ENCODE measurements around the gene MYH3.
"Not testable (repeated sequence)": the region's sequence is repeated elsewhere in the genome, so short reads cannot be mapped to it uniquely, and the experiment has no call there.

MYH3 gene

GRCh38 chr17:10657148-10657547 lies at the start of gene MYH3:
Gene MYH3 (minus strand): TSS chr17:10657309. CDS start chr17:10655064, 2,245 bp downstream.
- no peak for DNase-seq

- no peak for DNase-seq
These were observed 48.6 kb upstream of the MYH3 start for GRCh38 chr17:10705727-10706126.

DNA sequence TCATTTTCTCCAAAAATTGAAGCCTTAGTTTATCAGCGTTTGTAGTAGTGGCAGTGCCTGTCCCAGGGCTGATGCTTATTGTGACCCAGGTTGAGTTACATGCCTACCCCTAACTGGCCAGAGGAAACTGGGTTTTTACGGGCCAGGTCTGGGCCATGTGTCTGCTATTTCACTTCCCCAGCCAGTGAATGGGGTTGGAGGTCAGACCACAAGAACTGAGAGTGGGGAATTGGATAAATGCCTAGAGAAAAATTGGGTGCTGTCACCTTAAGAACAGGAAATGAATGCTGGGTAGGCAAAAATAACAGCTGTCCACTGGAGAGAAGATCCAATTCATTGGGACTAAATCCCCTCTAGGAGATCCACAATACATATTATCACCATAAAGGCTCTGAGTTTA lies 45.5 kb upstream of the MYH3 start:
- no peak for DNase-seq

DNA sequence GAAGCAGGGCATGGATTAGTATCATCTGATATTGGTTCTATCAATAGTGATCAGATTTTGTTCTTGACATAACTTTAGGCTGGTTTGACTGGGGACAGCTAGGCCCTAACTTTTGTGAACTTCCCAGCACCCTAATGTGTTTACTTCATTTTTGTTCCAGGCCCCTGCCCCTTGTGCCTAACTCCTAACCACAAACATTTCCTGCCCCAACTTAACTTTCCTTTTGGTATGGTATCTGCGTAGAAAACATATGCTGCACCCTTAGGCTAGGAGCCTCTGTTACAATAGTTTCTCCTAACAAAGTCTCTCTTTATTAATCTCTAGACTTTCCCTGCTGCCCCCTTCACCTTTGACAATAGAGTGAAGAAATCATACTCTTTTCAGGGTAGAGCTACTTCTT lies 42.7 kb upstream of the MYH3 start:
- DNase-seq, result no peak

DNA sequence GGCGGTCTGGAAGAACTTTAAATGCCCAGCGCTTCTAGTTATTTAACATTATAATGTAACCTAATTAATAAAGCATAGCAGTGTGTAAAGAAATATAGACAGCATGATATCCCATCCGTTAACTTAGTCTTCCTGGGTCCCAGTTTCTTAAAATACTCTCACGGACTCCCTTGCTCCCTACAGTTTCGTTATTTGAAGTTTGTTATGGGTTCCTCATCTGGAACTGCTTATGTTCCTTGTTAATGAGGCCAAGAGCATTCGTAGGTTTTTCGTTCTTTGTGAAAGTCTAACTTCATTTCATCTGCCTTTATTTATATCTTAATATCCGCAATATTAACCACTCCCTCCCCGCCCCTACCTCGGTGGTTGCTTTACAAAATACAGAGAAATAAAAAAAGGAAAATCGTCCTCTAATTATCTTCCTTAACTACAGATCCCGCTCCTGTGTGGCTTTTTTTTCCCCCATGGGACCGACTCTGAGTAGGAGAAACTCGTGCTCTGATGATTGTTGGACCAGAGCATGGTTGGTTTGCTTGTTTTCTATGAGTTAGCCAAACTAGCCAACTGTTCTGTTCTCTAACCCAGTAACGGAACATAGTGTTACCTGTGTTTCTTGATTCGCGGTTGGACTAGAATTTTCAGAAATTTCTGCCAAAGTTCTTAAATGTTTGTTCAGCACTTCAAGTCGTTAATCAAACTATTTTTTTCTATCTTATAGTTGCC lies 41.1 kb upstream of the MYH3 start:
- DNase-seq, result no peak

- DNase-seq, result peak; percentile 92
These were observed 40.3 kb upstream of the MYH3 start, which contains the start of the genes ADPRM and SCO1 for GRCh38 chr17:10697092-10698081. Gene ADPRM (plus strand): TSS chr17:10697594. CDS start chr17:10704927, 7,333 bp downstream. Gene SCO1 (minus strand): TSS chr17:10697533. CDS start chr17:10697507, 26 bp downstream.

DNA sequence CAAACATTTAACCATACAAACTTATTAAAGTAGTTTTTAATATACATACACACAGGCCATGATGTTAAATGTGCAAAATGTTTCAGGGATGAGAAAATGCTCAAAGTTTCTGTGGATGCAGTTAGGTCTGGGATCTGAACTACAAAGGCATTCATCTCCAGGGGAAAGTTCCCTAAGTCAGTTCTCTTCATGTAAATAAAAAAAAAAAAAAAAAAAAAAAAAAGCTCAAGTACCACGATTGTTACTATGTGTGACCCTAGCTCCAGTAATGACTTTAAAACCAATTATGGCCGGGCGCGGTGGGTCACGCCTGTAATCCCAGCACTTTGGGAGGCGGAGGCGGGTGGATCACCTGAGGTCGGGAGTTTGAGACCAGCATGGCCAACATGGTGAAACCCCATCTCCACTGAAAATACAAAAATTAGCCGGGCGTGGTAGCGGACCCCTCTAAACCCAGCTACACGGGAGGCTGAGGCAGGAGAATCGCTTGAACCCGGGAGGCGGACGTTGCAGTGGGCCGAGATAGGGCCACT lies 38.8 kb upstream of the MYH3 start:
- not testable (repeated sequence) for DNase-seq

DNA sequence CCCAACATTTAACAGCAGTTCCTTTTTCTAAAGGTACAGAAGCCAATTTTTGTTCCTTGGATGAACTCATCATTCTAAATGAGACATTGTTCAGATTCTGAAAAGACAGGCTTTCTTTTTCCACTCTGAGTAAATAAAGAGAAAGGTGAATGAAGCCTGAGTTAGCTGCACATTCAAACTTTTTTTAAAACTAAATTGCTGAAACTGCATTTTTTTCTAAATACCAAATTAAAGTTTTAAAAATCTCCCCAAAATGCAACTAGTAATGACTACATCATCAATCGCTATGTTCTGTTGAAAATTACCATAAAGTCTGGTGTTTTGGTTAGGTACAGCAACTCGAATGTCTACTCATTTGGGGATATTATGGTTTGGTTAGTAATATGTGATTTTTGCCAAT lies 30.4 kb upstream of the MYH3 start:
- no peak for DNase-seq

DNA sequence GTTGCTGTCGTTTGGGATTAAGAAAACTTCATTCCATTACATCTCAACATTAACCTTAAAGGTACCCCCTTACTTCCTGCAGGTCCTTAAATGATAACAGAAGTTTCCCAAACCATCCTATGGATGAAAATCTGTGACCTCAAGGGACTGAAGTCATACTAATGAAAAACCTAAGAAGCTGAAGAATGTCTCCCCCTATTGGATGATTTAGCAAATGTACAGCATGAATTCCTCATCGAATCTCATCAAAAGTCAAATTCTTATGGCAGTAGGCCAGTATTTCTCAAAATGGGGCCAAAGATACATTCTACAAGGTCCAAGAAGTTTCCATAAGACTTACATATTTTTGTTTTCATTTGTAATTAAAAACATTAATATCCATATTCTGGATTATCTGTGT lies 26.7 kb upstream of the MYH3 start:
- no peak for DNase-seq

- no peak for DNase-seq
These were observed 24.8 kb upstream of the MYH3 start for GRCh38 chr17:10681866-10682446.

DNA sequence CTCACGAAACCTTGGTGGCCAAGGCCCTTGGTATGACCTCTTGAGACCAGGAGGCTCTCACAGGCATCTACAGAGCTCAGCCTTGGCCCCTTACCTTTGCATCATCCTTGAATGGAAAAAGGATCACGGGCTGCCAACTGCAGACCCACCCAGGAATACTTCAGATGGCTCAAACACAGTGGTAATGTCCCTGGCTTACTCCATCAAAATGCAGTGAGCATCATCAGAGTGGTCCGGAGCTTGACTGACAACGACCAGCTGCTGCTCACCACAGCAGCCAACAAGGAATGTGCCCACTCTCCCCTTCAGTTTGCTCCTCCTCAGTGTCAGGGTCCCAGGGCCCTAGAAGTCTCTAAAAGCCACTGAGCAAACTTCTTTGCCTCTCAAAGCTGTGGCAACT lies 17.6 kb upstream of the MYH3 start:
- no peak for DNase-seq

DNA sequence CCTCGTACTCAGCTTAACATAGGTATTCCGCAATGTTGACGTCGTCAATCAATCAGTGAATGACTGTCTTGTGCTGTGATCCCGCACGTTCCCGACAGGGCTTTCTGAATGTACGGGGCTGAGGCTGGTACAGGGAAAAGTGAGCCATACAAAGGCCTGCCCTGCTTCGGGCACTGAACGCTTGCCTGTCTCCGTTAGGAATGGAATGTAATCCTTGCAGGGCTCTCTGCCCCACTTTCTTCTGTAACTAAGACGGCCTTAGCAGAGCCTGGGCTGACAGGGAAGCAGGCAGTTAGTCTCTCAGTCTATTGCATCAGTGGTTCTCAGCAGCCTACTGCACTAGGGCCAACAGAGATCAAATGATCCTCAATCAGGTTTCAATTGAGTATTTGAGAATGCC lies 16.2 kb upstream of the MYH3 start:
- DNase-seq, result no peak

DNA sequence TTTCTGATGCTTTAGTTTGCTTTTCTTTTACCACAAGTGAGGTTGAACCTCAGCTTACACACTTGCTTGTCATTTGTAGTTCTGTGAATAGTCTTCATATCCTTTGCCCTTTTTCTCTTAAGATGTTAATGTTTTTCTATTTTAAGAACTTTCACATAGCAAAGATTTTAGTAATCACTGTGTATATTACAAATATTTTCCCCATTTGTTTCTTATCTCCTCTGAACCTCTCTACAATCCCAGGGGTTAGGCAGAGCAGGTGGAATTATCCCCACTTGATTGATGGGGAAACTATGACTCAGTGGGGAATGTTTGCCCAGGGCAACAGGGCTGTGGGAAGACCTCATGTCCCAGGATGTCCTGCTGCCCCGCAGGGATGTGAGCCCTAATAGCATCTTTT lies 11.7 kb upstream of the MYH3 start:
- no peak for DNase-seq

- no peak for DNase-seq
These were observed 9.8 kb upstream of the MYH3 start for GRCh38 chr17:10666906-10667305.

DNA sequence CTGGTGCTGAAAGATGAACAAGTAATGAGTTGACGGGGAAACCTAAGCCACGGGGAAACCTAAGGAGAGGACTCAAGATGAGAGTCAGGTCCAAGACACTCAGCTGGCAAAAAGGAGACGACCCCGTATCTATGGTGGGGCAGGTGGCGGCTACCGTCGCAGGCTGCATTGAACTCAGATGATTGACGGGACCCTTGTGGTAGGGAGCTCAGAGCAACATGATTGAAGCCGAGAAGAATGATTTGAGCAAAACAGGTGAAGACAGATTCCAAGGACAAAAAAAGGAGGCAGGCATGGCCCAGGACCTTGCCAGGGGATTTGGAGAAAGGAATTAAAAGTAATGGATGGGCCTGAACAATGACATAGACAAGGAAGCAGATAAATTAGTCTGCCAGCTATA lies 7.5 kb upstream of the MYH3 start:
- DNase-seq, result no peak

GRCh38 chr17:10663231-10663630 lies 6.1 kb upstream of the MYH3 start:
- no peak for DNase-seq

- no peak for DNase-seq
These were observed 4.3 kb upstream of the MYH3 start for GRCh38 chr17:10661437-10661836.

DNA sequence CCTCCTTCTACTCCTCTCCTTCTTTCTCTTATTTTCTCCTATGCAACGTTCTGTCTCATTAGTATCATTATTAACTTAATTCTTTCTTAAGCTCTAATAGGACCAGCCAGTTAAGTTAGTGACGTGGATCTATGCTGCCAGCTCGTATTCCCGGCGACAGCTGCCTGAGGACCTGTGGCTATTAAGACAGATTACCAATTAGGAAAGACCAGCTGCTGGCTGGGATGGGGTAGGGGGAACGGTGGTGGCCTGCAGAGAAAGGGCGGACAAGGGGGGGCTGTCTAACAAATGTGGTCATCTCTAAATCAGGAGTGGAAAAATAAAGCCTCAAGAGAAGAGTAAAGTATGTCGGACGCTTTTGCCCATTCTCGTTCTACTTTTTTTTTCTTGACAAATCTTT lies 770 bp upstream of the MYH3 start:
- no peak for DNase-seq

GRCh38 chr17:10653987-10654386 lies 3.1 kb downstream of the MYH3 start:
- no peak for DNase-seq

GRCh38 chr17:10652984-10653659 lies 4.0 kb downstream of the MYH3 start:
- no peak for DNase-seq

DNA sequence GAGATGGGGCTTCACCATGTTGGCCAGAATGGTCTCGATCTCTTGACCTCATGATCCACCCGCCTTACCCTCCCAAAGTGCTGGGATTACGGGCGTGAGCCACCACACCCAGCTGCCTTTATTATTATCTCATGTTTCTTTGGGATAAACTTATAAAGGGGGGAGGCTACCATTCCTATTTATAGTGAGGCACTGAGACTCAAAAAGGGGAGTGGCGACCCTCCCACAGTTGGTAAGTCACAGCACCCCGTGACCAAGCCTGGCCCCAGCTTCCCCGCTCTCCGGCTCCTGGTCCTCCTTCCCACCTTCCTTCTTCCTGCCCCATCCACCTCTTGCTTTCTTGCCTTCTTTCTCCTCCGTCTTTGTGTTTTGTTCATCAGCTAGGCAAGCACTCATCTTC lies 5.2 kb downstream of the MYH3 start:
- DNase-seq, result no peak

GRCh38 chr17:10649602-10650001 lies 7.5 kb downstream of the MYH3 start:
- DNase-seq, result no peak

- no peak for DNase-seq
These were observed 8.2 kb downstream of the MYH3 start for GRCh38 chr17:10648956-10649355.
